Activated CD8-positive, alpha-beta memory T cell treated with anti-CD3 and anti-CD28 coated beads for 1 hour (primary cell): ENCODE results near the gene KPNA5.
"Not testable (repeated sequence)": the region's sequence is repeated elsewhere in the genome, so short reads cannot be mapped to it uniquely, and the experiment has no call there.

ENCODE experiments used
- DNase-seq, 2 donors: peaks; one replicate each; pipeline ENCODE4 v3.0.0-alpha.2; 2020; ENCODE audit warnings: low read depth in 1 of 2; ENCODE audit errors: extremely low read depth in 1 of 2

Gene KPNA5

DNA sequence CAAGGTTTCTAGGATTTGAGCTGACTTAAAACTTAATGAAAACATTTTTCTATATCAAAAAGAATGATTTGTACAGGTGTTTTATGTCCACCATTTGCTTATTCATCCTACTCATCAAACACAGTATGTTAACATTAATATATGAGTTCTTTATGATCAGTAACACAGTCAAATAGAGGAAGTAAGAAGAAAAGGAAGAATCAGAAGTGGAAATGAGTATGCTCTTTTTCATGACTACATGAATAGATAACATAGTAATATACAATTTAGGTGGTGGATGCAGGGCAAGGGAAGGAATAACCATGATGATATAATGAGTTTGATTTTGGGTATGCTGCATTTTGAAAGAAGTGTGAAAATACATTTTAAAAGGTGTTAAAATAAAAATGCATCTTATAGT is 16.5 kb downstream of the KPNA5 start:
- no peak for DNase-seq

DNA sequence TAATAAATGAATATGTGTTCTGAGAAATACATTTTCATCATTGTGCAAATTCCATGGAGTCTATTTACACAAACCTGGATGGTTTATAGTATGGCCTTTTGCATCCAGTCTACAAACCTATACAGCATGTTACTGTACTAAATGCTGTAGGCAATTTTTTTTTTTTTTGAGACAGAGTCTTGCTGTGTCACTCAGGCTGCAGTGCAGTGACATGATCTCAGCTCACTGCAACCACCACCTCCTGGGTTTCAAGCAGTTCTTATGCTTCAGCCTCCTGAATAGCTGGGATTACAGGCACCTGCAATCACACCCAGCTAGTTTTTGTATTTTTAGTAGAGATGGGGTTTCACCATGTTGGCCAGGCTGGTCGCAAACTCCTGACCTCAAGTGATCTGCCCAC is 22.9 kb downstream of the KPNA5 start:
- not testable (repeated sequence) for DNase-seq

DNA sequence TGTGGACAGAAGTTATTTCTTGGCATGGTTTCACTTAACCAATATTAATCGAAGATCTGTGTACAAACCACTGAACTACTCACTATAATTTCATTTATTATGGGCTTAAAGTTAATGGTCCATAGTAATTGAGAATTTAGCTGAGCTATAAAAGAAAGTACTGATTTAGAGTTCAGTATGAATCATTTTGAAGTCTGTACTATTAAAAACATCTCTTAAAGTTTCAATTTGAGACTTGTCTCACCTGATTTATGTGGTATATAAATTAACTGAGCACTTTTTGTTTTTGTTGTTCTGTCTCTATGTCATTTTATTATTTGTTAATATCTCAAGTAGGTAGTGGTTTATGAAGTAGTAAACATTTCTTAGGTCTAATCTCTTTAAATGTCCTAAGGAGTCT is 24.9 kb downstream of the KPNA5 start:
- DNase-seq: no peak

DNA sequence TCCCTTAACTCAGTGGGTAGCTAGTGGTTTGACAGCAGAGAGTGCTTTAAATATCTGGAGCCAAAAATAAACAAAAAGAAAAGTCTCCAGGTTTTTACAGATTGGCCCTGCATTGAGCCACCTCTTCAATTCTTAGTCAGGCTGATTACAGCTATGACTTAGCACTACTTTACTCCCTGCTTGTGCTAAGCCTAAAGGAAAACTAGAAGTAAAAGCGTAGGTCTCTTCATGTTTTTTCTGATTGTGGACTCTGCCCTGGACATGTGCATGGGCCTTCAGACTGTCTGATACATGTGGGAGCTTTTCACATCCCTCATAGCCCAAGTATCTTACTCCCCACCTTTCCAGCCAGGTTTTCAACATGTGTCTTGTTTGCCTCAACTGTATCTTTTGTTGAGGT is 33.3 kb downstream of the KPNA5 start:
- DNase-seq: no peak

DNA sequence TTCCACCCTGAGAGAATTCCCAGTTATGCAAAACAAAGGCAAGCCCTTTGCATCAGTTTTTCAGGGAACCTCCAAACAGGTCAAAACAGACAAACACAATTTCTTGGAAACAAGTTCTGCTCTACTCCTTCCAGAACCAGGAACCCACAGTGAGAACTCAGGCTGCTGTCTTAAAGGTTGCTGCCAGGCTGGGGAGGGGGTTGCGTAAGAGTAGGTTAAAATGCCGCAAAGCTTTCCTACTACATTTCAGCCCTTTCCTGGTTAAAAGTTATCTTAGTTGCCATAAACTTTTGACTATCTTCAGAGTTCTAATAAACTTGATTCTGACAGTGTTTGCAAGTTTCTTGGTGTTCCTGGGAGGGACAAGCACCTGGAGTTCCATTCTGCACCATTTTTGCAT is 33.8 kb downstream of the KPNA5 start:
- DNase-seq: no peak

DNA sequence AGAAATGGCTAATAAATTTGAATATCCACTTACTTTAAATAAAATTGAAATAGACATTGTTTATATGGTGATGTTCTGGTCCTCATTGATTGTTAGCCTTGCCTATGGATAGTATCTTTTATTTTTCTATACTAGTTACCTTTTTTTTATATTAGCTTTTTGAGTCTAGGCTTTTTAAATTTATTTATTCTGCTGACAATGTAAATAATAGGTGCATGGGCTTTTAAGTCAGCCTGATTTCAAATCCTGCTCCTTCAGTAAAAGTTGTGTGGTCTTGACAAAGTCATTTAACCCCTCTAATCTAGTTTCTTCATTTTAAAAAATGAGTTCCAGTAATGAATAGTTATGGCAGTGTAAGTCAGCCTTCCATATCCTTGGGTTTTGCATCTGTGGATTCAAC is 45.9 kb downstream of the KPNA5 start:
- no peak for DNase-seq

DNA sequence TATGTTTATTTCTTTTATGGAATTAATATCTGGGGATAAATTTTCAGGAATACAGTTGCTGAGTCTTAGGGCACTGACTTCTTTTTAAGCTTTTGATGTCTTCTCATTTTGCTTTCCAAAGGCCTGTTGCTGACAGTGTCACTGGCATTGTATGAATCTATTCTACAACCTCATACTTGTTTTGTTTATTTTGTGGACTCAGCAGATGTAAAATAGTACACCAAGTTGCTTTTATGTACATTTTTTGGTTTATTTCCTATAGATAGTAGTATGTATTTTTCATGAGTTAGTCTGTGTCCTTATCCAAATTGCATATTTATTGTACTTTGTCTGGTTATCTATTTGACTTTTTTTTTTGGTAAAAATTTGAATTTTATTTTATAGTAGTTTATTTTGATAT is 49.5 kb downstream of the KPNA5 start:
- no peak for DNase-seq

DNA sequence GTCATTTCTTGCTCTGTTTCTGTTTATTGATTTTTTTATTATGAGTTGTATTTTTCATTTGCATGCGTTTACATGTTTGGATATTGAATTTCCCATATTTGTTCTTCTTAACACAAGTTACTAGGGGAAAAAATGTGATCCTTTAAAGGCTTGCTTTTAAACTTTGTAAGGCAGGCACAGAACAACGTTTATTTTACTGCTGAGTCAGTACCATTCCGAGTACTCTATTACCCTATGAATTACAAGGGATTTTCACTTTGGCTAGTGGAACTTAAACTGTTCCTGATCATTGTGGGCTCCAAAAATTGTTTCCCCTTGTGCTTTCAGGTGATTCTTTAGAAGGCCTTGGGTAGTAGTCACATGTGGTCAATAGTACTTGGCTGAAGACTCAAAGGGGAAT is 56.0 kb downstream of the KPNA5 start:
- no peak for DNase-seq

DNA sequence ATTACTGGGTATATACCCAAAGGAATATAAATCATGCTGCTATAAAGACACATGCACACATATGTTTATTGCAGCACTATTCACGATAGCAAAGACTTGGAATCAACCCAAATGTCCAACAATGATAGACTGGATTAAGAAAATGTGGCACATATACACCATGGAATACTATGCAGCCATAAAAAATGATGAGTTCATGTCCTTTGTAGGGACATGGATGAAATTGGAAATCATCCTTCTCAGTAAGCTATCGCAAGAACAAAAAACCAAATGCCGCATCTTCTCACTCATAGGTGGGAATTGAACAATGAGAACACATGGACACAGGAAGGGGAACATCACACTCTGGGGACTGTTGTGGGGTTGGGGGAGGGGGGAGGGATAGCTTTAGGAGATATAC is 59.5 kb downstream of the KPNA5 start:
- not testable (repeated sequence) for DNase-seq

DNA sequence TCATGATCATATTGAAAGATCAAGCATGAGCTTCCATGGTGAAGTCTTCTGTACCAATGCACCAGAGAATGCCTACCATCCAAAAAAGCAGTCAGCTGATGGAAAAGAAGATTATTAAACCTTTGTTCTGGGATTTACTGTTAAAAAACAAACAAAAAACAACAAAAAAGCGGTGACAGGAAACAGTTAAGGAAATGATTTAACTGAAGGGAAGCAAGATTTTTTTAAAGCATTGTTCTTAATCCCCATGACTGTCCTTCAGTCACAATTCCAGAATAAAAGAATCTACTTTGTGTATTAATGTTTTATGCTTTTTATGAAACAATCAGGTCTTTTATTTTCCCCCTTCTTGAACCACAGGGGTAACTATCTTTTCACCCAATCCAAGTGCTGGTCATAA is 60.6 kb downstream of the KPNA5 start:
- DNase-seq: no peak

DNA sequence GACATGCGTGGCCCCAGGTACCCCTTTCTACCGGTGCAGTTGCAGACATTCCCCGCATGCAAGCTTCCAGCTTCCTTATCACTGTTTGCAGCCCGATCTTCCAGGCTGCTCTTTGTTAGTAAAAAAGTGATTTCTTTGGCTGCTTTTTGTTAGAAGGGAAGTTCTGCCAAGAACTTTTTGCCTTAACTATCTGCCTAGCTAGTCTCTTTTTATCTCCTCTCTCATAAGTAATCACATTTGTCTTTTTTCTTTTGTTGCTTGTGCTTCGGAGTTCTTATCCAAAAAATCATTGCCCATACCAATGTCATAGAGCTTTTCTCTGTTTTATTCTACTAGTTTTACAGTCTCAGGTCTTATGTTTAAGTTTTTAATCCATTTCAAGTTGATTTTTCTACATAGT is 64.2 kb downstream of the KPNA5 start:
- DNase-seq: no peak

DNA sequence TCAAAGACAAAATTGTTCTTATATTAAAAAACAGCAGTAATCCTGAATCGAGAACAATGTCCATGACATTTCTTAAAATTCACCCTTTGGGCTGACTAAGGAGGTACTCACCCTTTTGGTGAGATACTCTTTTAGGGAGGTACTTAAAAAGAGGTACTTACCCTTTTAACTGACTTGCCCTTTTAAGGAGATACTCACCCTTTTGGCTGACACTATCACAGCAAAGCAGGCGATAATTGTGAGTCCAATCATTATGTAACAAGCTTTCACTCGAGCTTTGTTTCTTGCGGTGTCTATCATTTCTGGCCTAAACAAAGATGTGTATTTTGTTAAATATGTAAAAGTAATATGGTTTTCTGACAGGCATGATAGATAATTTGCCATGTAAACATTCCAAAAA is 80.8 kb downstream of the KPNA5 start:
- DNase-seq: no peak

DNA sequence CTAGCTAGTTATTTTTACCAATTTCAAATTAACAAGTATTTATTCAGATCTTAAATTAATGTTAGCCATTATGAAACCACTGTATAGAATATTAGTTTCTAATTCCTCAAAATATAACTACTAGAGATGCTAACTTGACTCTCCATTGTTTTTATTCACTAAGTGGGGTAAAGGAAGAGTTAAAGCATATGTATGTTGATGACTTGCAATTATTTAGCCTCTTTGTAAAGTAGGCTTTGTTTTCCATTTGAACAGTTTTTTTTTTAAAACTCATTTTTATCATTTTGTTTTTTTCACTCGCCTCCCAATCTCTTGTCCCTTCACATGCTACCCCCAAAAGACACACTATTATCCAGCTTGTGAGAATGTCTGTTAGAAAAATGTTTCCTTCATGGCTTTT is 81.2 kb downstream of the KPNA5 start:
- DNase-seq: no peak

DNA sequence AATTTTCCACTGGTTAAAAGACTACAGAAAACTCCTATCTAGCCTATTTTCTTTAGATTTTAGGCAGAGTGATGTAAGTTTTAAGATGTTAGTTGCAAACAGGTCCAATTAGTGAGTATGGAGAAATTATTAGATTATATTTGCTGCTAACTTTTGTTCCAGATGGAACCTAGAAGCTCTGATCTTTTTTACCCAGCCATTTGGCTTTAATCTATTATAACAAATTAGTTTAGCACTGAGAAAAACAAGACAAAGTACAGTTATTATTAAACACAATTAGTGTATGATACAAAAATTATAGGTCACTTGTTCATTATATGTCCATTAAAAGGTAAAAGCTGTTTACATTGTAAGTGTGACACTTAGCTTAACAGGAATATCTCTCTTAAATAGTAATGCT is 82.0 kb downstream of the KPNA5 start:
- no peak for DNase-seq

DNA sequence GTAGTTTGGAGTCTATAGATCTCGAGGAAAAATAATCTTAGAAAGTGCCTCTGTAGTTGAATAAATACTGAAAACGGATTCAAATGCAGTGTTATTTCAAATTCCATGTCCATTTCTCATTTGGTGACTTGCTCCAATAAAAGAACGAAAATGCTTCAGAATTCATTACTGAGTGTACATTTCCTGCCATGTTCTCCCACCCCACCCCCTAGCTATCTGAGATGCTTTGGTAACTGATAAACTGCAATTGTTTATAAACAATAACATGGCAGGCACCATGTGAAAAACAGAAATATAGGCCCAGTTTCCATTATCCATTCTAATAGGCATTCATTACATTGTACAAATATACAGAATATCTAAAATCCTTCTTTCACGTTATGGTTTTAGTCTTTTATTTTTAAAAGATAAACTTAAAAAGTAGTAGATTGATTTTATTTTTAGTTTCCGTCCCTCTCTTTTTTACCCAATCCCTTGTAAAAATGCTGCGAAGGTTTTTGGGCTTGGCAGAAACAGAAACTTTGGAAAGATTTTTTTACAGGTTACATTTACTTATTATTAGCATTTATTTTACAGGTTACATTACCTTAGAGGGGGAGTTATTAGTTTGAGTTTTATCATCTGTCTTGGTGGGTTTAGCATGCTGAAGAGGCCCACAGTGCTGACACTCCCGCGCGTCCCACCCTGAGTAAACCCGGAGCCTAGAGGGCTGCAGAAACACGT is 83.1 kb downstream of the KPNA5 start:
- no peak for DNase-seq

DNA sequence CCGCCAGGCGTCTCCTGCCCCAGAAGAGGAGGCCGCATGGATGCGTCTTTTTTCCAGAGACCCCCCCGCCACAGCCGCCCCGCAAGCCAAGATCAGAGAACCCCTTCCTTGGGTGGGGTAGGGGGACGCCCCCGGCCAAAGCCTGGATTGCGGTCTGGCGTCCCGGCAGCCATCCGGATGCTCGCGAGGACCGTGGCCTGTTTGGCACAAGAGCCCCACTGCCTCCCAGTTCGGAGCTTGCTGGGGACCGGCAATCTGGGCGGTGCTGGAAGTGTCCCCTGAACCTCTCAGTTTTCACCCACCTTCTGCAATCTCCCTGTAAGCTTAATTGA is 83.6 kb downstream of the KPNA5 start:
- no peak for DNase-seq

DNA sequence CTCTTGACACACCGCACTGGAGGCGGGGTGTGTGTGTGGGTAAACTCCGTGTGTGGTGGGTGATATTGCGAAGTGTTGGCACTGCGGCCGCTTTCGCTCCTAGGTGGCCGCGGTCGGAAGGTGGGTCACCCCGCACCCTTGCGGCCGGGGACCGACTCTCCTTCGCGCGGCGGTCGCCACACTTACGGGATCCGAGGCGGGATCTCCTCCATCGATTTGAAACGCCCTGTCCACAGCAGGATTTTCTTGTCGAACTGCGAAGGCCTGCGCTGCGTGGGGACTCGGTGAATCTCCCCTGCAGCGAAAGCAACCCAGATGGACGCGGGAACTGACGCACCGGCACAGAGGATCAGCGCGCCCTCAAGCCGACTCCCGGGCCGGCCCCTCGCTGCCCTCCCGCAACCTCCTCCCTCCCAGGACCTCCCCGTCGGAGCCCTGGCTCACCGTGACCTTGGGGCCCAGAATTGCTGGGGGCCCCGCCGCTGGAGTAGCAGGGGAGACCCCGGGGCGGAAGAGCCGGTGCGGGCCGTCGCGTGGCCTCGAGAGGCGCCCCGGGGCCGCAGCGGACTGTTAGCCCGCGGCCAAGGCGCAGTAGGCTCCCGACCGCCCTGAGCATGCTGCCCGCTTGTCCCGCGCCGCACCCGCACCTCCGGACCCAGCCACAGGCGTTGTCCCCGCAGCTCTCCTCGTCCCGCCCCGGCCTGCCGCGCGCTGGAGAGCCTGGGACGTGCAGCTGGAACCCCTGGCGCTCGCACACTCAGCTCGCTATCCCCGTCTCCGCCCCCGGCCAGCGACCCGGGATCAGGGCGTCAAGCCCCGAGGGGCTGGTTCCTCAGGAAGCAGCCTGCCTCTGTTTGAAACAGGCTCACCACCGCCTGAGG is 84.2 kb downstream of the KPNA5 start, which contains the start of gene FAM162B:
Gene FAM162B (minus strand): TSS at position 759 of the 881 bp plus-strand sequence. CDS start 143 bp downstream, at position 616.
- no peak for DNase-seq

DNA sequence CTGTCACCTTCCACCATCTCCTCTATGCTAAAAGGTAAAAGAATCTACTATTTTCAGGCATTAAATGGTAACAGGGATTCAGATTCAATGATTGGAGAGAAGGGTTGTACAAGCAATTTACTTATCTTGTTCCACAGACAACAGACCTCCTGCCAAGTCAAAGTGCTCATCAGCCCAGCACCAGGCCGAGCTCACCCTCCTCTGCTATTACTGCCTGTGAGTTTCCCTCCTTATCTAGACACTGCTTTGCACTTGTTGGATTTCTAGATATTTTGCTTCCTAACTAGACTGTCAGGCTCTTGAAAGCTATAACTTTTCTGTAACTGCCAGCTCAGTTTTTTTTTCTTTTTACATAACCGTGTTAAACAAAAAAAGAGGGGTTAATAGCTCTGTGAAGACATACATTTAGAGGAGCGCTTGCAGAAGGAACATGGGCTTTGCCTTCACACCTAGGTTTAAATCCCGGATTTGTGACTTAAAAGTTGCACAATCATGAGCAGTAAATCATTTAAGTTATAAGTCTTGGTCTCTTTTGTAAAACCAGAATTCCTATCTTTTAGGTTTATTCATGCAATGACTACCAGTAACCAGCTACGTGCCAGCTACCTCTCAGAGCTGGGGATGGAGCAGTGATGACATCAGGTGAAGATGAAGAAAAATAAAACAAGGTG is 85.6 kb downstream of the KPNA5 start:
- no peak for DNase-seq

DNA sequence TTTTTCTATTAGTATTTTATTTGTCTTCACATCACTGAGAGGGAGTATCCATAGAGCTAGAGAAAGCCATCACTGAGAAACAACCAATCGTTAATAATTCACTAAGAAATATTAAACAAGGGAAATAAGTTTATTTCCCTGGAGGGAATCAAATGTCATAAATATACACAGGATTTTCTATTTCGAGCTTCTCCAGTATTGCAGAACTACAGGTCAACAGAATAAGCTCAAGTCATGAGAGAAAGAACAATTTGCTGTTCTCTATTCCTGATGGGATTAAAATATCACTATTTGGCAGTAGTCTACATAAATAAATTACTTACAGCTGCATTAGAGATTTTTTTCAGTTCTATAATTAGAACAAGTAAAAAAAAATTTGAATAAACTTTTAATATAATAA is 86.7 kb downstream of the KPNA5 start:
- no peak for DNase-seq

DNA sequence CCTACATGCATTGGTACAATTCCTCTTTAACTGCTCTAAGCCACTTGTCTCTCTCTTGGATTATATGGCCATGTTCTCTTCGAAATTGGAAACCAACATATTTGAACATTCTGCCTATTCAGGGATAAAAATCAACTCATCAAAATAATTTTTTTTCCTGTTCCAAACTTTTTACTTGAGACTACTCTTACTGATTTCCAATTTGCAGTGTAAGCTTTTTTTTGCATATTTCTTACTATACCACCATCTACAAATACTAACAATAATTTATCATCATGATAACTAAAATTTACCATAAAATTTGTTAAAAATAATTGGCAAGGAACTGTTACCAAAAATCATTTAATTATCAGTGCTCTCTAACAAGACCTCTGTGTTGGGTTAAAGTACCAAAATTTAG is 91.4 kb downstream of the KPNA5 start:
- no peak for DNase-seq

DNA sequence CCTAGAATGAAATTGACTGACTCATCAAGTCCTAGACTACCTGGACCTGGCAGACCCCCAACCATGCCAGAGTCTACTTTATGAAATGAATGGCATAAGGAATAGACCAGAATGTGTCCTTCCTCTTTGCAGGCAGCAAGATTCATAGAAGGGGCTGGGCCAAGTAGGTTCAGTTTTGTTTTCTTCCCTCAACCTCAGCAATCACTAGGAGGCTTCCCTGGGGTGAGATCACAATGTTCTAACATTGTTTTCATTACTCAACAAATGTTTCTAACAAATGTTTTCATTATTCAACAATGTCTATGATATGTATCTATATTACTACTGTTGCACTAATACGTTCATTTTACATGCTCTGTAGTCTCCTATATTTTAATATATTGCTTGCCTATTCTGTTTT is 92.9 kb downstream of the KPNA5 start:
- DNase-seq: no peak
